Right lobe of liver (tissue), 4 donors: ENCODE results near the gene PGD.

Experiments
- POLR2A ChIP-seq: fragments of 450-650 bp; IDR thresholded peaks from one replicate; pipeline ENCODE4 v1.6.1; 2017; ENCODE audit warnings: antibody characterized with exemption, mild to moderate bottlenecking
- TF ChIP-seq, protein P1 (sequence below), 4 donors: fragments of 200-600 bp in 3 of 4; fragments of 450-650 bp in 1 of 4; IDR thresholded peaks; one replicate each; pipeline versions ENCODE4 v1.5.1 to v1.8.0; 2016 to 2022; ENCODE audit warnings: antibody characterized with exemption in 4 of 4, mild to moderate bottlenecking in 2 of 4
- donor health status: DM: no; HTN: no; CAD: no.
- donor health status: DM: no; HTN: no; CAD: no.
- donor health status: DM: no; HTN: yes; CAD: no.

DNA sequence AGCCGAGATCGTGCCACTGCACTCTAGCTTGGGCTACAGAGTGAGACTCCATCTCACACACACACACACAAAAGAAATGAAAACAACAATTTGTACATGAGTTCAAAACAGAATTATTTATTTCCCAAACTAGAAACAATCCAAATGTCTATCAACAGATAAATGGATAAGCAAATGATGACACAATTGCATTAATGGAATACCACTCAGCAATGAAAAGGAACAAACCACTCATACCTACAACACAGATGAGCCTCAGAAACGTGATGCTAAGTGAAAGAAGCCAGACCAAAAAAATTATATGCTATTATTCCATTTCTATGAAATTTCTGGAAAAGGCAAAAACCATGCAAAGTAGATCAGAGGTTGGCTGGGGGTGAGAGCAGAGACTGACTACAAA lies 2.0 kb upstream of the PGD start:
- no peak for TF ChIP-seq POLR2A
- TF ChIP-seq, protein P1, sequence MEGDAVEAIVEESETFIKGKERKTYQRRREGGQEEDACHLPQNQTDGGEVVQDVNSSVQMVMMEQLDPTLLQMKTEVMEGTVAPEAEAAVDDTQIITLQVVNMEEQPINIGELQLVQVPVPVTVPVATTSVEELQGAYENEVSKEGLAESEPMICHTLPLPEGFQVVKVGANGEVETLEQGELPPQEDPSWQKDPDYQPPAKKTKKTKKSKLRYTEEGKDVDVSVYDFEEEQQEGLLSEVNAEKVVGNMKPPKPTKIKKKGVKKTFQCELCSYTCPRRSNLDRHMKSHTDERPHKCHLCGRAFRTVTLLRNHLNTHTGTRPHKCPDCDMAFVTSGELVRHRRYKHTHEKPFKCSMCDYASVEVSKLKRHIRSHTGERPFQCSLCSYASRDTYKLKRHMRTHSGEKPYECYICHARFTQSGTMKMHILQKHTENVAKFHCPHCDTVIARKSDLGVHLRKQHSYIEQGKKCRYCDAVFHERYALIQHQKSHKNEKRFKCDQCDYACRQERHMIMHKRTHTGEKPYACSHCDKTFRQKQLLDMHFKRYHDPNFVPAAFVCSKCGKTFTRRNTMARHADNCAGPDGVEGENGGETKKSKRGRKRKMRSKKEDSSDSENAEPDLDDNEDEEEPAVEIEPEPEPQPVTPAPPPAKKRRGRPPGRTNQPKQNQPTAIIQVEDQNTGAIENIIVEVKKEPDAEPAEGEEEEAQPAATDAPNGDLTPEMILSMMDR (IDR thresholded peaks at IDR 0.05): no peak
